CD4-positive, alpha-beta T cell treated with Interleukin-17A for 1 hour (primary cell): ENCODE measurements around the gene DENND2C.

Source experiments
- DNase-seq: peaks from one replicate; pipeline ENCODE4 v3.0.0-alpha.2; 2020

Gene DENND2C, protein sequence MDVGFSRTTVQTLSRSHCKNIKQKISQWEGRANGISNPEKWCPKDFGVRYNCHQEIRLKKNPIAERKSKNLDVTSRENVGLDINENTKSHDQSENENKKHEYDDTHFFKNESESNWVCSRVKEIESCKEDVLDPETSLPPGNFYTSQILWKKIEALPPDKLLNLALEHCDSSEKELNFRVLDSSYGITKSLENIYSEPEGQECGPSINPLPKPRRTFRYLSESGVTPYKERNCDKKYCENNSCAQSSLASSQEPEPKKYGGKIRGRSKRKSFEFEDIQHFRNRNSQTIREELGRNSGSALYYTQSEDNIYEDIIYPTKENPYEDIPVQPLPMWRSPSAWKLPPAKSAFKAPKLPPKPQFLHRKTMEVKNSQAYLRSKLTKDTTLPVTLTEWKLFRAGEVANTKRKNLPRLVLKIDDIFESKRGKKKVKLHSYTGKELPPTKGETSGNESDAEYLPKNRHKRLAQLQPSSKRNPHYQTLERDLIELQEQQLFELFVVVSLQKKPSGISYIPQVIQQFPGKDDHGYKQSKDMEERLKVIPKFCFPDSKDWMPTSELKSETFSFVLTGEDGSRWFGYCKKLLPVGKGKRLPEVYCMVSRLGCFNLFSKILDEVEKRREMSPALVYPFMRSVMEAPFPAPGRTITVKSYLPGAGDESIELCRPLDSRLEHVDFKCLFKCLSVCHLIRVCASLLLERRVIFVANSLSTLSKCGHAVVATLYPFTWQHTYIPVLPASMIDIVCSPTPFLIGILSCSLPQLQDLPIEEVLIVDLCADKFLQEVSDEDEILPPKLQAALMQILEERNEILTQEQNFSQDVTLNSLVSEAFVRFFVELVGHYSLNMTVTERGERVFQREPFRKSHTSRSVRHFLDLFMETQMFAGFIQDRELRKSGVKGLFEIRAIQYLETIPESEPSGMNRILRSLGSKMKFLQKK

GRCh38 chr1:114669562-114670082 is at the start of gene DENND2C:
TSS of gene DENND2C (minus strand) at chr1:114670049. CDS start at chr1:114625984, 44,065 bp downstream.
- DNase-seq: no peak

DNA sequence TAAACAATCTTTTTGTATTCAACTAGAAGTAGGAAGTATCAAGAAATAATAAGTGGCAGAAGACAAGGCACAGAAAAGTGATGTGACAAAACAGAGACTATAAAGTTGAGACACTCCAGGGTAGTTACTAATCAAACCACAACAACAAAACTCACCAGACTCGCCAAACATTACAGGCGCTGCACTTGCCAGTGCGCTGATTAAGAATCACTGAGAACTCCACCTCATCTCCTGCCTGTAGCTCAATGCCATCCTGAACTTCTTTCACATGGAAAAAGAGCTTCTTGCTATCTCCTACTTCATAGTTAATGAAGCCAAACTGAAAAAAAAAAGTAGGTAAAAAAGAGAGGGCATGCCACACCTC is 49.6 kb upstream of the DENND2C start:
- DNase-seq: no peak

DNA sequence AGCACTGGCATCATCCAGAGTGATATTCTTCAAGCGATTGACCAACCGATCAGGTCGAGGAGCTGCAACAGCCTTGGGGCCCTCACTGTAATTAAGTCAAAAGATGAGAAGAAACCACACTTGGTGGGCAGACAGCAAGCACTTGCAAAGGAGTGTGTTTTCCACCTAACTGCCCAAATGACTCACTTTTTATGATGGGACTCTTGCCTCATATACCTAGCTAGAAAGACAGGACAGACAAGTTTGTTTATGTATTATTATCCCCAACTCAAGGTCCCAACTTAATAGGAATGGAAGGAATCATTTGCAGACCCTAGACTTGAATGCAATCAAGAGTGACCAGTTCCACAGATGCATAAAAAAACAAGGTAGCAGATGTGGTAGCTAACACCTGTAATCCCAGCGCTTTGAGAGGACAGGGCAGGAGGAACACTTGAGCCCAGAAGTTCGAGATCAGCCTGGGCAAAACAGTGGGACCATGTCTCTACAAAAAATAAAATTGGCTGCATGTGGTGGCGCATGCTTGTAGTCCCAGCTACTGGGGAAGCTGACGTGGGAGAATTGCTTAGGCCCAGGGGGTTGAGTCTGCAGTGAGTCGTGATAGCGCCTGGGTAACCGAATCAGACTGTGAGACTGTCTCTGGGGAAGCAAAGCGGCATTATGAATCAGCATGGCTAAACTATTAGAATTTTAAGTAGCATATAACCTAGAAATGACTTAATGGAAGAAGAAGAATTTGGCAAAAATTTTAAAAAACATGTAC is 49.0 kb upstream of the DENND2C start:
- no peak for DNase-seq

- DNase-seq: peak; percentile 95
Observed at GRCh38 chr1:114716304-114717170, 46.7 kb upstream of the DENND2C start, which contains the start of gene NRAS. TSS of gene NRAS (minus strand) at chr1:114716771. CDS start at chr1:114716160, 611 bp downstream.

DNA sequence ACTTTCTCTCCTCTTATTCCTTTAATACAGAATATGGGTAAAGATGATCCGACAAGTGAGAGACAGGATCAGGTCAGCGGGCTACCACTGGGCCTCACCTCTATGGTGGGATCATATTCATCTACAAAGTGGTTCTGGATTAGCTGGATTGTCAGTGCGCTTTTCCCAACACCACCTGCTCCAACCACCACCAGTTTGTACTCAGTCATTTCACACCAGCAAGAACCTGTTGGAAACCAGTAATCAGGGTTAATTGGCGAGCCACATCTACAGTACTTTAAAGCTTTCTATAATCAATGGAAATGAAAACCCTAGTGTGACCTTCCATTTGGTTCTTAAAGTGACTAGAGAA is 46.1 kb upstream of the DENND2C start:
- no peak for DNase-seq

GRCh38 chr1:114712977-114713376 is 43.1 kb upstream of the DENND2C start:
- DNase-seq: no peak

GRCh38 chr1:114710360-114710759 is 40.5 kb upstream of the DENND2C start:
- DNase-seq: no peak

GRCh38 chr1:114707604-114708003 is 37.8 kb upstream of the DENND2C start:
- DNase-seq: no peak

DNA sequence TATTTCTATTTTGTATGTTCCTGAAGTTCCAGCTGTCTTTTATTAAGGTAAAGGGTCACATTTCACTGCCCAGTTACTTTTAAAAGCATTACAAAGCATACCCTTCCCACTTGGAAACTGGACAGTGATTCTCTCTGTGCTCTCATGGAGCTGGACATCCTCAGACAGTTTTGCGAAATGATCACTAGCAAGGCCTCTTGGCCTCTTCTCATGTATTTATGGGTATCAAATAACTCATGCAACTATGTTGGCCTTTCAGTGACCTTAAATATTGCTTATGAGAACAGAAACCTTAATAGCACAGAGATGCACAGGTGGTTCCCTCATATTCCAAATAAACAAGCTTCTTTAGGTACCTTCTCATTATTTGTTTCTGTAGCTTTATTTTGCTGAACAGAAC is 33.4 kb upstream of the DENND2C start:
- DNase-seq: no peak

DNA sequence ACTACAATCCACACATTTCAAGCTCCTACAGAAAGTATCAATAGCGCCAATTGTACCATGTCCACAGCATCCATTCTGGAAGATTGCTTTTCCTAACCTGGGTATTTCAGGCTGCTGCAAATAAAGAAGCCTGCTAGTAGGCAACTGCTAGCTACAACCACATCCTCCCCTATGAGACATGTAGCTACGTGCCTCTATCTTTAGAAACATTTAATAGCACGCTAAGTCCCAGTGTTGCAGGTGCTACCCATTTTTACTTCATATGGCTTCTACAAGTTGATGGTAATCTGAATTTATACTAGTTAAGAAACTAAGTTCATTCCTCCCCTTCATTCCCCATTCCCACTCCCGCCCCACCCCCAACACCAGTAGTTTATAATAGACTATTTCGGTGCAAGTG is 32.9 kb upstream of the DENND2C start:
- no peak for DNase-seq

GRCh38 chr1:114701931-114702330 is 32.1 kb upstream of the DENND2C start:
- DNase-seq: no peak

DNA sequence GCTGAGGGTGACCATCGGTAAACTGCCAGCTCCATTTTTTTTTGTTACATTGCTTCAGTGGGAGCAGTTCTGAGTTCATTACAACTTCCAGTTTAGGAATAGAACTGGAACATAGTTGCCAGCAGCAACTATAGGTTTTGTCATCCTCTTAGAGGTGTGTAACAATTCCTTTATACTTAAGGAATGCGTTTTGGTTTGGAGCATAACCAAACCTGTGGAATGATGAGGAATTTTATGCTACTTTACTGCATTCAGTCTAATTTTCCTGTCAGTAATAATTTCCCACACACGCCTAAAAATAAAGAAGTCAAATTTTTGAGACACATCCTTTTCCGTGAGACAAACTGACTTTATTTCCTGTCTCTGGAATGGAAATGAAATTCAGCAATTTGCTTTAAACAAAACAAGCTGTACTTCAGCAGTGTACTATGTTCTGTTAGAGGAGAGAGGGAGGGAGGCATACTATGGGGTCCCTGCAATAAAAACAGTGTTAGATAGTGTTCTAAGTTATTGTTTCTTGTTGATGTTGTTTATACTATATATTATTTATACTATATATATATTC is 30.3 kb upstream of the DENND2C start:
- no peak for DNase-seq

DNA sequence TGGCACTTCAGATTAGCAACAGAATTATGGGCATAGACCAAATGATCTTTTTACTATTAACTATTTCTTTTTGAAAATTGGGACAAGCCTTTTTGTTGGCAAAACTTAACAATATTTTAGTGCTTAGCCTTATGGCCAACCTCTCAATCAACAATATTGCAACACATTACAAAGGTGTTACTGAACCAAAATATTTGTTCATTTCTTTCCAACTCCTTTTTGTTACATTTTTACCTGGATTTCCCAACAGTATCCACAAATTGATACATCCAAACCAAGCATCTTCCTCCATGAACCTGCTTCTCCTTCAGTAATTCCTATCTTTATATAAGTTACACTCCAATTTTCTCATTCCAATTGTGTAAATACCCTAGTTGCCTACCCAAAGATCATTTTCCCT is 27.0 kb upstream of the DENND2C start:
- no peak for DNase-seq

DNA sequence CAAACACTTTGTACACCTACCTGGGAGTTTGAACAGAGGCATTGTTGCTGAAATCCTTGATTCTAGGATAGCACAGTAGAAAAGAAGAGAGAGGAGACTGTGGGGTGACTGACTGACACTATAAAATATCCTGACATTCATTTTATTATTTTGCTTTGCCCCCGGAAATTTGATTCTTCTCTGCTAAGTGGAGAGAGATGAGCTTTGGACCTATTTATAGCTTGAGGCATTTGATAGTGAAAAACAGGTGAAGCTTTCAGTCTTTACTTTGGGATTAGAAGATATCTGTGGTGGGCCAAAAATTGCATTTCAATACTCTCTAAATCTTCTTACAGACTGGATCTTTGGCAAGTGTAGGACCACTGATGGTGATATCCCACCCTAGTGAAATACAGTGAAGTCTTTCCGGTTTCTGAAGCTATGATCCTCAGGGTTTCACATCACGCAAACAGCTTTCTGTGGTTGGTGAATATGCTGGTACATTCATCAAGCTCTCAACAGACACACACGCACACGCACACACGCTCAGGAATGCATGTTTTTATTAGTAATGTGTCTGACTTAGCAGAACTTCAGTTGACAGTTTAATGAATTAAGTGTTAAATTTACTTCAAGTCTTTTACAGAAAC is 25.7 kb upstream of the DENND2C start, which contains the start of gene AMPD1:
Gene AMPD1 (minus strand): TSS at position 117 of the 629 bp plus-strand sequence. CDS start 75 bp downstream, at position 42.
- no peak for DNase-seq

GRCh38 chr1:114694540-114695310 is 24.9 kb upstream of the DENND2C start:
- no peak for DNase-seq

- DNase-seq: no peak
Observed at GRCh38 chr1:114692947-114693346, 23.1 kb upstream of the DENND2C start.

GRCh38 chr1:114691061-114691460 is 21.2 kb upstream of the DENND2C start:
- DNase-seq: no peak

DNA sequence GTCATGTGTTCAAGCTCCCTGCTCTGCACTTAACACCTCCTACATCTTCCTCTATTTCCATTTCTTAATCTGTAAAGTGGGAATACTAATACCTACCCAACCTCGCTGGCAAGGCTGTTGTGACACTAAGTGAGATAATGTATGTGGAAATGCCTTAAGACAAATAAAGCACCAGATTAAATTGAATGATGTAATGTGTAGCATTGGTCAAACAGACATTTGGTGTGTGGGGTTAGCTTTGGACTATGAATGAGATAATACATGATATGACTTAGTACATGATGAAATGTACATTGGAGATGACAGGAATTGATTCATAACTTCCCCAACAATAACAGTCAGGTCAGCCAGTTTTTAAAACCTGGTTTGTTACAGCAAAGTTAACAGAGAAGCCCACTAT is 20.3 kb upstream of the DENND2C start:
- DNase-seq: no peak

DNA sequence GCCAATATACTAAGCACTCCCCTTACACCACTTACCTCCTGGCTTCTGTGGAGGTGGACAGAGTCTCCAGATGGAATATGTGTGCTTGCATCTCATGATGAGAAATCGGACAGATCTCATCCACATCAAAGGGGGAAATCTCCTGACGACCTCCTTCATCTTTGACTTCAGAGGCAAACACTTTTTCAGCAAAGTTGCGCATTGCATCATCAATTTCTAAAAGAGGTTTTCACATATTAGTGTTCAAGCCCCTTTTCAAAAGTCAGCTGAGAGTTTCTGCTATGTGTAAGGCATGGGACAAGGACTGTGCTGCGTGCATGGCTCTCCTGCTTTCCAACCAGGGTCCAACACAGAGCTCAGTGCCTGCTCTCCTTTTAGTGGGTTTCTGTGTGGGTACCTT is 18.7 kb upstream of the DENND2C start:
- no peak for DNase-seq

- DNase-seq: no peak
Observed at GRCh38 chr1:114685851-114686250, 16.0 kb upstream of the DENND2C start.
